MM.1S (cell line): ENCODE results near the gene FAM162A.

Experiments used
- DNase-seq: peaks from one replicate; pipeline ENCODE4 v3.0.0-alpha.2; 2015
- H2AFZ ChIP-seq: fragments of 300-600 bp; sonication (generic); 2 replicates; pipeline ENCODE4 v1.6.0; 2016; ENCODE audit warnings: antibody characterized with exemption, low read length
- H3F3A ChIP-seq: fragments of 300-600 bp; sonication (generic); 2 replicates; pipeline ENCODE4 v1.6.1; 2016; ENCODE audit warnings: mild to moderate bottlenecking, antibody characterized with exemption, low read length, moderate library complexity, mixed read lengths; ENCODE audit not compliant: insufficient read depth
- H3K27ac ChIP-seq: fragments of 300-600 bp; sonication (generic); 2 replicates; pipeline ENCODE4 v1.5.1; 2016; ENCODE audit warnings: mild to moderate bottlenecking, low read length
- H3K27me3 ChIP-seq: fragments of 300-600 bp; sonication (generic); replicated peaks from 2 replicates; pipeline ENCODE4 v1.6.0; 2016; ENCODE audit warnings: low read length; ENCODE audit not compliant: insufficient read depth
- H3K36me3 ChIP-seq: fragments of 300-600 bp; sonication (generic); replicated peaks from 2 replicates; pipeline ENCODE4 v1.6.1; 2016; ENCODE audit warnings: mild to moderate bottlenecking, low read length, mixed read lengths; ENCODE audit not compliant: insufficient read depth
- H3K4me1 ChIP-seq: fragments of 300-600 bp; sonication (generic); 2 replicates; pipeline ENCODE4 v1.6.1; 2016; ENCODE audit warnings: low read length, mixed read lengths
- H3K4me2 ChIP-seq: fragments of 300-600 bp; sonication (generic); 2 replicates; pipeline ENCODE4 v1.6.0; 2016; ENCODE audit warnings: low read depth, low read length
- H3K4me3 ChIP-seq: fragments of 300-600 bp; sonication (generic); 2 replicates; pipeline ENCODE4 v1.5.1; 2016; ENCODE audit warnings: low read length, mixed read lengths
- H3K79me2 ChIP-seq: fragments of 300-600 bp; sonication (generic); 2 replicates; pipeline ENCODE4 v1.6.1; 2016; ENCODE audit warnings: mixed run types, low read length, mixed read lengths
- H3K9ac ChIP-seq: fragments of 300-600 bp; sonication (generic); 2 replicates; pipeline ENCODE4 v1.6.1; 2016; ENCODE audit warnings: low read length, mixed read lengths
- H3K9me2 ChIP-seq: fragments of 300-600 bp; sonication (generic); replicated peaks from 2 replicates; pipeline ENCODE4 v1.6.1; 2016; ENCODE audit warnings: mild to moderate bottlenecking, low read length, mixed read lengths; ENCODE audit not compliant: insufficient read depth
- H3K9me3 ChIP-seq: fragments of 300-600 bp; sonication (generic); replicated peaks from 2 replicates; pipeline ENCODE4 v1.6.1; 2016; ENCODE audit warnings: mild to moderate bottlenecking, low read length, mixed read lengths; ENCODE audit not compliant: insufficient read depth
- H4K20me1 ChIP-seq: fragments of 300-600 bp; sonication (generic); 2 replicates; pipeline ENCODE4 v1.6.1; 2016; ENCODE audit warnings: mild to moderate bottlenecking, low read length, moderate library complexity, mixed read lengths; ENCODE audit not compliant: insufficient read depth
- CTCF ChIP-seq: fragments of 300-600 bp; sonication (generic); IDR thresholded peaks from 2 replicates; pipeline ENCODE4 v1.5.1; 2016; ENCODE audit warnings: antibody characterized with exemption, low read length, mixed read lengths
- EZH2 ChIP-seq: fragments of 300-600 bp; sonication (generic); optimal IDR thresholded peaks from 2 replicates; pipeline ENCODE3; 2017; ENCODE audit warnings: low read depth, mild to moderate bottlenecking, antibody characterized with exemption, low read length, mixed read lengths
- EZH2phosphoT487 ChIP-seq: fragments of 300-600 bp; sonication (generic); IDR thresholded peaks from 2 replicates; pipeline ENCODE4 v1.6.1; 2018; ENCODE audit warnings: antibody characterized with exemption, low read length

The FAM162A gene

GRCh38 chr3:122390665-122391064 lies 6.7 kb downstream of the FAM162A start:
- no peaks in the 10 kb centered on the region for H3K9me2 ChIP-seq
- no peak for TF ChIP-seq CTCF
- TF ChIP-seq EZH2: no peak
- no peak for TF ChIP-seq EZH2phosphoT487
- no peaks in the 10 kb centered on the region for H3K9me3 ChIP-seq
- H3K4me3 ChIP-seq: no peak overlapping the region
- peaks cover 11% of the 10 kb centered on the region for H3K79me2 ChIP-seq
- no peaks in the 10 kb centered on the region for H3K27me3 ChIP-seq
- H2AFZ ChIP-seq: no peak overlapping the region
- H3K9ac ChIP-seq: no peak overlapping the region
- H3K4me2 ChIP-seq: no peak overlapping the region
- H4K20me1 ChIP-seq: no peaks in the 10 kb centered on the region
- H3K27ac ChIP-seq: no peak overlapping the region
- DNase-seq: no peak
- no peaks in the 10 kb centered on the region for H3K36me3 ChIP-seq
- no peaks in the 10 kb centered on the region for H3K4me1 ChIP-seq
- H3F3A ChIP-seq: no peaks in the 10 kb centered on the region

- Histone ChIP-seq H3K4me1 (no peaks in the 10 kb centered on the region), H3K27me3 (no peaks in the 10 kb centered on the region), H3K27ac (no peak overlapping the region), H3F3A (no peaks in the 10 kb centered on the region), H3K9me2 (no peaks in the 10 kb centered on the region), H3K79me2 (peaks cover 7% of the 10 kb centered on the region; the same call in 1 of the 2 replicates), H3K9me3 (no peaks in the 10 kb centered on the region), H4K20me1 (no peaks in the 10 kb centered on the region), H3K9ac (no peak overlapping the region), H2AFZ (no peak overlapping the region), H3K4me2 (no peak overlapping the region), H3K36me3 (no peaks in the 10 kb centered on the region), H3K4me3 (no peak overlapping the region)
- TF ChIP-seq EZH2phosphoT487 (no peak), EZH2 (no peak), CTCF (no peak)
- no peak for DNase-seq
Observed at GRCh38 chr3:122391681-122392446, 7.9 kb downstream of the FAM162A start.

DNA sequence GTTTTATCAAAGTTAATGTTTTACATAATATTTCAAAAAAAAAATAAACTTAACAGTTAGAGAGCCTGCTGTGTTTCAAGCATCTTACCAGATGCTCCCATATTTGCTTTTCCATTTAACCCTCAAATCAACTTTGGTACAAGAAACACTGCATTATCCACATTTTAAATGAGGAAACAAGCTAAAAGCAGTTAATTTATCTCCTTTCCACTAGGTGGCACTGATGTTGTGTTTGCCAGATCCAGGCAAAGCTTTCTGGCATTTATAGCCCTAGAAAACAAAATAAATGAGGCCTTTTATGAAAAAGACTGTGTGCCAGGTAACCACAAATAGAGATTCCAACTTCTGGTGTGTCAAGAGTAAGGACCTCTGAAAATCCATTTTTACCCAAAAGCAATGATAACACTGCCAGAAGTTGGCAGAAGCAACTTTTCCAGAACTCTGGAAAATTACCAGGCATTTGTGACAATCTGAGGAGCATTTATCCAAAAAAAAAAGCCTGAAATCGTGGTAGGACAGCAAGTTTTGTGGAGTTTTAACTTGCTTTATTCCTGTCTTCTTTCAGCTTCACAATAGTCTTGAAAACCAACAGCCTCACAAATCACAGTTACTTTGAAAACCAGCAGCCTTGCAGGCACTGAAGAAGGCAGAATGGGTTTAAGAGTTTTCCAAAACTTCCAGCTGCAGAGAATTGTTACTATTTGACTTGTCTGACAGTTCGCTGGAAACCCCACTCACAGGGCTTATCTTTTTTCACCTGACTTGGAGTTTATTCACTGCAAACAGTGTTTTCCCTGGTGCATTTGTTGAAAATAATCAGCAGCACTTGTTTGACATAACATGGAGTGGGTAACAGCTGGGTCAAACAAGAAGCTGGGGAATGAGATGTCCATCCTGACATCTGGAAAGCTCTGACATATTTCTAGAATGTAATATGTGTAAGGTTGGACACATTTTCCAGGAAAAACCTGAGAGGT lies 9.2 kb downstream of the FAM162A start:
- no peaks in the 10 kb centered on the region for H3K9me2 ChIP-seq
- peak; percentile 80 for TF ChIP-seq CTCF
- TF ChIP-seq EZH2phosphoT487: no peak
- no peak overlapping the region for H3K4me2 ChIP-seq
- no peaks in the 10 kb centered on the region for H4K20me1 ChIP-seq
- H3K4me3 ChIP-seq: no peak overlapping the region
- no peaks in the 10 kb centered on the region for H3K36me3 ChIP-seq
- no peaks in the 10 kb centered on the region for H3K9me3 ChIP-seq
- H3F3A ChIP-seq: no peaks in the 10 kb centered on the region
- DNase-seq: peak; percentile 64
- no peaks in the 10 kb centered on the region for H3K27me3 ChIP-seq
- peaks cover 7% of the 10 kb centered on the region; the same call in 1 of the 2 replicates for H3K79me2 ChIP-seq
- H2AFZ ChIP-seq: no peak overlapping the region
- no peak overlapping the region for H3K27ac ChIP-seq
- no peak overlapping the region for H3K9ac ChIP-seq
- no peaks in the 10 kb centered on the region for H3K4me1 ChIP-seq
